ENCODE measurements around the gene EFTUD2.

The EFTUD2 gene

DNA sequence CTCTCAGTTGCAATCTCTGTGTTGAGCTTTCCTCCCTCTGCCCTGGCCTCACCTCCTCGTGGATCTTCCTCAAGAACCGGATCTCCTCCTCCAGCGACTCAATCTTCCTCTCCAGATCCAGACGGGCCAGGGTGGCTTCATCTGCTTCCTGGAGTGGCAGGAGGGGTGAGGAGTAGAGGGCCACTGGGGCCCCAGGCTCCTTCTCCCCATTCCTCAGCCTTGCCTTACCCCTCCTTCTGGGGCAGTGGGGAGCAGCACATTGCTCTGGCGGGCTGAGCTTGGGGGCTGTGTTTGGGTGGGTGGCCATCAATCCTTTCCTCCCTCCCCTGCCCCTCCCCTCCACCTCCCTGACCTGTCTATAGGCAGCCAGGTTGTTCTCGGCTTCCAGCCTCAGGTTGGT, 14.4 kb upstream of the EFTUD2 start:
- no peak for DNase-seq (ENCODE audit: extremely low read depth, low read depth)
- TF ChIP-seq, protein P1, sequence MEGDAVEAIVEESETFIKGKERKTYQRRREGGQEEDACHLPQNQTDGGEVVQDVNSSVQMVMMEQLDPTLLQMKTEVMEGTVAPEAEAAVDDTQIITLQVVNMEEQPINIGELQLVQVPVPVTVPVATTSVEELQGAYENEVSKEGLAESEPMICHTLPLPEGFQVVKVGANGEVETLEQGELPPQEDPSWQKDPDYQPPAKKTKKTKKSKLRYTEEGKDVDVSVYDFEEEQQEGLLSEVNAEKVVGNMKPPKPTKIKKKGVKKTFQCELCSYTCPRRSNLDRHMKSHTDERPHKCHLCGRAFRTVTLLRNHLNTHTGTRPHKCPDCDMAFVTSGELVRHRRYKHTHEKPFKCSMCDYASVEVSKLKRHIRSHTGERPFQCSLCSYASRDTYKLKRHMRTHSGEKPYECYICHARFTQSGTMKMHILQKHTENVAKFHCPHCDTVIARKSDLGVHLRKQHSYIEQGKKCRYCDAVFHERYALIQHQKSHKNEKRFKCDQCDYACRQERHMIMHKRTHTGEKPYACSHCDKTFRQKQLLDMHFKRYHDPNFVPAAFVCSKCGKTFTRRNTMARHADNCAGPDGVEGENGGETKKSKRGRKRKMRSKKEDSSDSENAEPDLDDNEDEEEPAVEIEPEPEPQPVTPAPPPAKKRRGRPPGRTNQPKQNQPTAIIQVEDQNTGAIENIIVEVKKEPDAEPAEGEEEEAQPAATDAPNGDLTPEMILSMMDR (IDR thresholded peaks at IDR 0.05; ENCODE audit: low read depth, low read length): no peak

DNA sequence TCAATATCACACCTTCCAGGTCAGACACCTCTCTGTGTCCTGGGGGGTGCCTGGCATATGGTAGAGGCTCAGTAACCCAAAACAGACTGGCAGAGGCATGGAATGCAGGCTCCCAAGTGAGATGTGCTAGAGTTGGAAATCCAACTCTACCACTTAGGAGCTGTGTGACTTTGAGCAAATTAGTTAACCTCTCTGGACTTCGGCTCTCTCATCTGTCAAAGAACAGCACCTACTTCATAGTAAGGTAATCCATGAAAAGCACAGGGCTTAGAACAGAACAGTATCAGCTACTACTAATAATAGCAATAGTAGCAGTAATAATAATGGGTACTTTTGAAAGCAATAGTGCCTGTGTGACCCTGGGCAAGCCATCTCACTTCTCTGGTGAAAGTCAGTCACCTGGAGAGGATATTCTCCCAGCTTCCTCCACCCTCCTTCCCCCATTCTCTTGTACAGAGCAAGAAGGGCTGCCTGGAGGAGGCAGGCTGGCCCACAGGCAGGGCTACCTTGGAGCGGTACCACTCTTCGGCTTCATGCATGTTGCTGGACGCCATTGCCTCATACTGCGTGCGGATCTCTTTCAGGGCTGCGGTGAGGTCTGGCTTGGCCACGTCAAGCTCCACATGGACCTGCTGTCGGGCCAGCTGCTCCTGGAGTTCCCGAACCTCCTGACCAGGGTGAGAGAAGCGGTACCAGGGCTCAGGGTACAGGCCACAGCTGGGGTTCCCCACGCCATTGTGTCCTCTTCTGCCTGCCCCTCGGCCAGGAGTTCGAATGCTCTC, 13.7 kb upstream of the EFTUD2 start:
- TF ChIP-seq, protein P1 (IDR thresholded peaks at IDR 0.05; ENCODE audit: low read depth, low read length): no peak

DNA sequence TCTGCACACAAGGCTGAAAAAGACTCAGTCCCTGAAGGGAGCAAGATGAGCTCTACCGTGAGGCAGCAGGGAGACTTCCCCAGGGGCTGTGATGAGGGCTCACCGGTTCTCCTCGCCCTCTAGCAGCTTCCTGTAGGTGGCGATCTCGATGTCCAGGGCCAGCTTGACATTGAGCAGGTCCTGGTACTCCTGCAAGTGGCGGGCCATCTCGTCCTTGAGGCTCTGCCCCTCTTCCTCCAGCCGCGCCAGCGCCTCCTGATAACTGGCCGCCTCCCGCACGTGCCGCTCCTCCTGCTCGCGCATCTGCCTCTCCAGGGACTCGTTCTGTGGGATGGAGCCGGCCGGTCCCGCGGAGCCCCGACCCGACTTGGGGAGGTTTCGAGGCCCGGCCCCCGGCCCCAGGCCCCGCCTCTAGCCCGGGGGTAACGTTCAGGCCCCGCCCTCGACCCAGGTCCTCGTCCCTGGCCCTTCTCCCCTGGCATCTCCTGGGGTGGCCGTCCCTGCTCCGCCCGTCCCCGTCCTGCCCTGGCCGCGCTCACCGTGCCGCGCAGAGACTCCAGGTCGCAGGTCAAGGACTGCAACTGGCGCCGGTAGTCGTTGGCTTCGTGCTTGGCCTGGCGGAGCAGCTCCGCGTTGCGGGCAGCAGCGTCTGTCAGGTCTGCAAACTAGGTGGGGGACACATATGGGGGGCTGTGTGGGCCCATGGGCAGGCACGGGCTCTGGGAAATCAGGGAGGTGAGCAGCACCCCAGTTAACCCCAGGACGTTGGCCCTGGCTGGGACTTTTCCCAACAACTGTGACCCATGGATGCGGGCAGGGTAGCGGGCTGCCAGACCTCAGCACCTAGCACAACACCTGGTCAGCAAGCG, 12.1 kb upstream of the EFTUD2 start:
- TF ChIP-seq, protein P1 (IDR thresholded peaks at IDR 0.05; ENCODE audit: low read depth, low read length): peak; percentile 51
- DNase-seq (ENCODE audit: extremely low read depth, low read depth): no peak

More for the DNA sequence above, 13.7 kb upstream of the EFTUD2 start:
- no peak for DNase-seq (ENCODE audit: extremely low read depth, low read depth)

DNA sequence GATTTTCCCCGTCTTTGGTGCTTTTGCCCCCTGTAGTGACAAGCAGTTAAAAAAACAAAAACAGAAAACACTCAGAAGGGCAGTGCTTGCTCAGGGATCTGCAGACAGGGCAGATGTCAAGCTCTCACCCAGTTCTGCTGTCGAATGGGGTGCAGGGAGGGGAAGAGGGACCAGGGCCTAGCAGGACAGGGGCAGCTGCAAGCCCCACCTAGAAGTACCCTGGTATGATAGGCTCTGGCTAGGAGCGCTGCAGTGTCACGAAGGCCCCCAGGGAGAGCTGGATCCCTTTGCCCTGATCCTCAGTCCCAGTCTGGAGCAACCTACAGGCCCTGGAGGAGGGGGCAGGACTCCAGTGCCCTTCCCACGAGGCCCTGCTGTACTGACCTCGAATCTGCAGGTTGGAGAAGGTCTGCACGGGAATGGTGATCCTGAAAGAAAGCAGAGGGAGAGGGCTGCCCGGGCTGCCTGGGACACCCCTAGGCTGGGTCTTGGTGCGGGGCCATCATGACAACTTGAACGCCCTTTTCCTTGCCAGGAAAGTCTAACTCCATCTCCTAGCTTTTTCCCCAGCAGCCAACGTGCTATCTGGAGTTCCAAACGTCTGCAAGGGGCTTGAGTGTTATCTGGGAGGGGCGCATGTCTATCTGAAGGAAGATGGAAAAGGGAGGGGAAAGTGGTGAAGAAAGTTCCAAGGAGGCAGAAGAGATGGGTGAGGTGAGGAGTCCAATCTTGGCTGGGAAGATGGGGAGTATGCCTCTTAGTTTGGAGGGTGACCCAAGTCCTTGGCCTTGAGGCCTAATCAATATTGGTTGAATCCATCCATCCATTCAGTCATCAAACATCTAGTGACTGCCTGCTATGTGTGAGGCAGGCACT, 11.2 kb upstream of the EFTUD2 start:
- TF ChIP-seq, protein P1 (IDR thresholded peaks at IDR 0.05; ENCODE audit: low read depth, low read length): no peak

DNA sequence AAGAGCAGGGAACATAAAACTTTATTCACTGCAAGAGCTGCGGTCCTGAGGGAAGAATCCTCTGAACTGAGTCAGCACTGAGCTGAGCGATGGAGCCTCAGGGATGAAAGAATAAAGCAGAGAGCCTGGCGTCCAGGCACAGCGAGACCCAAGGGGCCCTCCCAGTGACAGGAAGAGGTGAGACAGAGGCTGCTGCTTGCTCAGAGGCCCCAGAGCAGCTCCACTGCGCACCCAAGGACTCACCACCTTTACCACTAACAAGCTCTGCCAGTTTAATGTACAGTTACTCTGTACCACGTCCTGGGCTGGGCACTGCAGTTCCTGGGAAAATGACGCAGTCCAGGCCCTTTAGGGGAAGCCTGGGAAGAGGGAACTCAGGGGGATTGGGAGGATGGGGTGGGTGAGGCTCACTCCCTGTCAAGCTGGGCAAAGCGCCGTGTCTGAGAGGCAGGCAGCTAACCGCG, 10.5 kb upstream of the EFTUD2 start:
- DNase-seq (ENCODE audit: extremely low read depth, low read depth): no peak

More for the DNA sequence above, 11.2 kb upstream of the EFTUD2 start:
- DNase-seq (ENCODE audit: extremely low read depth, low read depth): no peak

DNA sequence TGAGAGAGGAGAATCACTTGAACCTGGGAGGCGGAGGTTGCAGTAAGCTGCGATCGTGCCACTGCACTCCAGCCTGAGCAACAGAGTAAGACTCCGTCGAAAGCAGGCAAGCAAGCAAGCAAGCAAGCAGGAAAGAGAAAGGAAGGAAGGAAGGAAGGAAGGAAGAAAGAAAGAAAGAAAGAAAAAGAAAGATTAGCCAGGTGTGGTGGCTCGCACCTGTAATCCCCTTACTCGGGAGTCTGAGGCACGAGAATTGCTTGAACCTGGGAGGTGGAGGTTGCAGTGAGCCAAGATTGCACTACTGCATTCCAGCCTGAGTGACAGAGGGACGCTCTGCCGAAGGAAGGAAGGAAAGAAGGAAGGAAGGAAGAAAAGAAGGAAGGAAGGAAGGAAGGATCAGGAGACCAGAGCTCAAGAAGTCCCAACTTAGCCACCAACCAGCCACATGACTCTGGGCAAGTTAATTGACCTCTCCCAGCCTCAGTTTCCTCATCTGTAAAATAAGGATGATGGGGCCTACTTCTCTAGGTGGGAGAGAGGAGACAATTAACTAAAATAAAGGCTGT, 9.6 kb upstream of the EFTUD2 start:
- DNase-seq (ENCODE audit: extremely low read depth, low read depth): no peak
- TF ChIP-seq, protein P1 (IDR thresholded peaks at IDR 0.05; ENCODE audit: low read depth, low read length): no peak

More for the DNA sequence above, 10.5 kb upstream of the EFTUD2 start:
- TF ChIP-seq, protein P1 (IDR thresholded peaks at IDR 0.05; ENCODE audit: low read depth, low read length): no peak
